ENCODE results near the gene ALK.
A peak's percentile ranks its signal among the peaks of the same experiment; 100 is the strongest.

The ALK gene

DNA sequence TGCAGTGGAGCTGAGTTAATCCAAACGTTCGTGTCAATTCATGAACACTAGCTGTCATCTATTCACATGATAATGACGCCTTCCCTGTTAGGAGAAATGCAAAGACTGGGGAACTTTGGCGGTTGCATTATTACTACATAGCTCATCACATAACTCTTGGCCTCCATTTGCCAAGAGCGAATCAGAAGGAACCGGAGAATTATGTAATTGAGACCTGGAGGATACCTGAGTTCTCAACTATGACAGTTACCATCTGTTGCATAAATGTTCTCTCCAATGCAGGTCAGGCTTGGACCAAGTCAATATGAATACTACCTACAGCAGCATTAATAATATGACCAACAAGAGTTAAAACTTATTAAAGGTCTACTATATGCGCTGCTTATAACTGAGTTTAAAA lies 531.7 kb downstream of the ALK start:
- intact Hi-C loops (cut with DNase I), result no loop called here
- DNase-seq, result no peak

DNA sequence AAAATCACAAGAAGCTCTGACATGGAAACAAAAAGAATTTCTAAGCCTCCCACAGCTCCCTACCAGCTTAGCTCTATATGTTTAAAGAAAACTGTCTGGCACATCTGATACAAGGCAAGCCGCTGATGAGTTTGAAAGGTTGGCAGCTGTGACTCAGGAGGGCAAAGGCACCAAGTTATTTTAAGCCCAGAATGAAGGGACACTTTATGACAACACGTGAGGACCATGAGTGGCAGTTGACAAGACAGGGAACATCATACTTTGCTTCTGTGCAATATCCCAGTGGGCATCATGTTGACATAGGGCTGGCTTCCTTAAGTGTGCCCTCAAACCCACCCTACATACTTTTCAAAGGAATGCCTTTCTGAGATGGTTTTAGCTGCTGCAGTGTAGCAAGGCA lies 533.3 kb downstream of the ALK start:
- DNase-seq, result peak in 2 of 42 donors; percentile 11 to 15
- intact Hi-C loops (cut with DNase I), result no loop called here

- intact Hi-C loops (cut with DNase I), result no loop called here
- DNase-seq, result no peak
These were observed 538.9 kb downstream of the ALK start for GRCh38 chr2:29382486-29382885.

DNA sequence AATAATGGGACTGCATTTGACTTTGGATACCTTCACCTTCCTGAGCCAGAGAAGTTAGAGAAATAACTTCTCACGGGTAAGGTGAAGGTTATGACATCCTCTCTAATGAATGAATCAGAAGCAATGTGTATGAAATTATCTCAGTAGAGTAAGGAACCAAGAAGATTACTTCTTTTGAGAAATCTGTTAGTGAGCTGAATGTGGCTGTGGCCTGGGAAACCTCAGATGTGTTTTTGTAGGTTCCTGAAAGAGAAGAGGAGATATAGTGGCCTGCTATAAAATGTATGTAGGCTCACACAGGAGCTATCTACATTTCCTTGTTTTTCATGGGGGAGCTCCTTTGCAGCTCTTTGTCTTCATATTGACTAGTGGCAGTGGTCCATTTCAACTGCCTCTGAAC lies 543.6 kb downstream of the ALK start:
- intact Hi-C loops (cut with DNase I), result no loop called here
- no peak for DNase-seq

GRCh38 chr2:29376541-29376940 lies 544.8 kb downstream of the ALK start:
- intact Hi-C loops (cut with DNase I), result no loop called here
- DNase-seq, result peak in 1 of 42 donors; percentile 1

DNA sequence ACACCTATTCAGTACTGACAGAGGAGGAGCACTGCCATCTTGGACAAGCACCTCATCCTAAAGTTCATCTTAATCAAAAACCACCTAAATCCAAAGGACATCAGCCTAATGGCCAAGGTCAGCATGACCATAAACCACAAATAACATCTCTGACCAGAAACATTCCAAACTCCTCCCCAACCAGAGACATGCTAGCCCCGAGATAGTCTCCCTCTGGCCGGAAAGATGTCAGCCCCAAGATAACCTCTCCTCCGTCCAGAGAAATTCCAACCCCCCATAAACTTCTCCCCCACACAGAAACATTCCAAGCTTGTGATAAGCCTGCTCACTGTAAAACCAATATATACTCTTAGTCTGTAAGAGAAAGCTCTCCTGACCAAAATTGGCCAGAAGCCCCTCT lies 545.5 kb downstream of the ALK start:
- intact Hi-C loops (cut with DNase I), result no loop called here
- no peak for DNase-seq

GRCh38 chr2:29374823-29375222 lies 546.6 kb downstream of the ALK start:
- no peak for DNase-seq
- intact Hi-C loops (cut with DNase I), result no loop called here

- DNase-seq, result no peak
- intact Hi-C loops (cut with DNase I), result no loop called here
These were observed 547.5 kb downstream of the ALK start for GRCh38 chr2:29373870-29374269.

DNA sequence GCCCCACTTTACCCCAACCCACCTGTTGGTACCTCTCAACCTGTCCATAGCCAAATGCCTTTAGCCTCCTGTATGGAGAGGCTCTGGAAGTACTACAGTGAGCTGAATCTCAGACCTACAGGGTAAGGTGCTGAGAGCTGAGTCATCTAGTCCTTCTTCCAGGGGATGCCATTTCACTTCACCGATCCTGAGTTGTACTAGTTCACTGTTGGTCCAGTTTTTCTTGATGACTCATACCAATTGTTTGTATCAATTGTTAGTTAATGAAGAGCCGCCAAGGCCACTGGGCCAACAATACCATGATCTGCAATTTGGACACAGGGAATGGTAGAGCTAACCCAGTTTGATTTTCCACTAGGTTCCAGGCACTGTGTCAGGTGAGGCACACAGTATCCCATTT lies 549.2 kb downstream of the ALK start:
- intact Hi-C loops (cut with DNase I), result no loop called here
- no peak for DNase-seq

- intact Hi-C loops (cut with DNase I), result no loop called here
- no peak for DNase-seq
These were observed 550.7 kb downstream of the ALK start for GRCh38 chr2:29370581-29371125.

- no peak for DNase-seq
- intact Hi-C loops (cut with DNase I), result no loop called here
These were observed 551.2 kb downstream of the ALK start for GRCh38 chr2:29370173-29370572.

- intact Hi-C loops (cut with DNase I), result no loop called here
- DNase-seq, result no peak
These were observed 552.7 kb downstream of the ALK start for GRCh38 chr2:29368659-29369040.

DNA sequence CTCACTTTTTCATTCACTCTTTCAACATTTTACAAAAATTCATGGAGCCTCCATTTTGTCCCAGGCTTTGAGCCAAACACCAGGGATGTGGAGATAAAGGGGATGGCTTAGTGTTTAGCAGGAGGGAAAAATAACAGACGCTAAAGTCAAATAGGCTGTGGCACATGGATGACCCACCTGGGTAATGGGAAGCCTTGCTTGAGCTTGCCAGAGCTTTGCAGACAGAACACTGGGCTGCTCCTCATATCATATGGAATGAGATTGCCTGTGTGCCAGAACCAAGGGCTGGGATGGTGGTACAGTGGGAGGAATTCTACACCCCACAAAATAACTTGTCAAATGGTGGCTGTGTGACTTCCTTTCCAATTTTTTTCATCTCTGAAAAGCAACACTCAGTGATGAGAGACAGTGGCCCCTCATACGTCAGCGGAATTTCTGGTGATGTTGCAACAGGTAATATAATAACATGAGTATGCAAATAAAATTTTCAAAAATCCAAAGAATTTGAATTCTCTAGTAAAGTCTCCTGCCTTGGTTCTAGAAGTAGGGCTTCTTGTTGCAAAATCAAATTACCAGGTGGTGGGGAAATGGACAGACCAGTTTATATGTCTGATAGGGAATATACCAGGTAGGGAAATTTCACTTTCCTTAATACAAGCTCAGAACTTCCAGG lies 553.3 kb downstream of the ALK start:
- intact Hi-C loops (cut with DNase I), result no loop called here
- no peak for DNase-seq

DNA sequence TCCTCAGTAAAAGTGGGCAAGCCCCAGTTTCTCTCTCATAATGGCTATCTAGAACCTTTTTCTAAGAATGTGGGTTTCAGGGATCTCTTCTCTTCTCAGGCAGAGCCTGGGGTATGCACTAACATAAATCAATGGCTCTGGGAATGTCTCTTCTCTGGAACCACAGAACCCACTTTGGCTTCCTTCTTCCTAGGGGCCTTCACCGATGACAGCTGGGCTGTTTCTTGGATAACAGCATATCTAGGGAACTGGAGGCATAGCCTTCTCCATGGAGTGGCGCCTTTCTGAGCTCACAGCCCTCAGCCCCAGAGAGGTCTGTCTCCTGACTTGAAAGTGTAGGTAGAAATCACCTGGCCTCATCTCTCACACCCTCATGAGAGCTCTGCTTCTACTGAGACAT lies 558.3 kb downstream of the ALK start:
- intact Hi-C loops (cut with DNase I), result no loop called here
- no peak for DNase-seq

- DNase-seq, result no peak
- intact Hi-C loops (cut with DNase I), result no loop called here
These were observed 560.2 kb downstream of the ALK start for GRCh38 chr2:29361231-29361630.

GRCh38 chr2:29360016-29360784 lies 561.2 kb downstream of the ALK start:
- no peak for DNase-seq
- intact Hi-C loops (cut with DNase I), result no loop called here

- intact Hi-C loops (cut with DNase I), result no loop called here
- DNase-seq, result no peak
These were observed 567.9 kb downstream of the ALK start for GRCh38 chr2:29353403-29353991.

GRCh38 chr2:29351916-29352591 lies 569.3 kb downstream of the ALK start:
- intact Hi-C loops (cut with DNase I), result no loop called here
- no peak for DNase-seq

DNA sequence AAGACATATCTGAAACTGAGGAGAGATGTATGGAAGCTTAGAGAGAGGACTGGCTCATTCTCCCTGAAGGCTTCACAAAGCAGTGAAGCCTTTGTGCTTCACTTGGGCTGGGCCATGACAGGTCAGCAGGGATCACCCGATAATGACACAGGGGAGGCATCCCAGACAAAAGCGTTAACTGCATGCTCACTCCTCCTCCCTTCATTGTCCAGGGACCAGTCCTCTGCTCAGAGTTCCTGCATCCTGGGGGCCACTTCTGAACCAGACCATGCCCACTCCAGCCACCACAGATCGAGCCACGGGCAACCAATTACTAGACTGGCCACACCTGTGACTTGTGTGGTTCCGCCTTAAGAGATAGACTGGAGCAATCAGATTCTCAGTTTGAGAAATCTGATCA lies 570.1 kb downstream of the ALK start:
- DNase-seq, result no peak
- intact Hi-C loops (cut with DNase I), result no loop called here
